Sigmoid colon (tissue), 7 donors: ENCODE measurements around the gene GPR137C. TPM values are rescaled to one million over a fixed set of nuclear protein-coding genes. Genes with fewer than 3 reads are reported as not detected.

ENCODE experiments used
- DNase-seq: peaks from one replicate; pipeline ENCODE4 v3.0.0-alpha.2; 2019
- H3K27ac ChIP-seq, 4 donors: fragments of 200-600 bp; sonication (generic); one replicate each; pipeline ENCODE4 v1.5.1; 2016 to 2019; ENCODE audit warnings: mild to moderate bottlenecking in 1 of 4
- H3K27me3 ChIP-seq, 3 donors: fragments of 200-600 bp; sonication (generic); one replicate each; pipeline ENCODE4 v1.5.1; 2019; ENCODE audit warnings: mild to moderate bottlenecking in 1 of 3
- H3K36me3 ChIP-seq, 4 donors: fragments of 200-600 bp; sonication (generic); one replicate each; pipeline ENCODE4 v1.5.1; 2016 to 2019
- H3K4me1 ChIP-seq, 4 donors: fragments of 200-600 bp; sonication (generic); one replicate each; pipeline ENCODE4 v1.5.1; 2017 to 2019
- H3K4me3 ChIP-seq, 4 donors: fragments of 200-600 bp; sonication (generic); one replicate each; pipeline ENCODE4 v1.5.1; 2017 to 2019; ENCODE audit warnings: mild to moderate bottlenecking in 2 of 4, moderate library complexity in 1 of 4
- H3K9me3 ChIP-seq, 4 donors: fragments of 200-600 bp in 3 of 4; sonication (generic) in 3 of 4; one replicate each; pipeline versions ENCODE4 v1.5.1 to v1.6.1; 2013 to 2019
- CTCF ChIP-seq, 4 experiments: fragments of 450-650 bp in 3 of 4; fragments of 200-600 bp in 1 of 4; IDR thresholded peaks; one replicate each; pipeline ENCODE4 v1.5.1; 2016 to 2019; ENCODE audit warnings: antibody characterized with exemption in 4 of 4, mild to moderate bottlenecking in 3 of 4, moderate library complexity in 2 of 4
- EP300 ChIP-seq, 4 donors: sonication (generic); formaldehyde crosslinking; IDR thresholded peaks; one replicate each; pipeline ENCODE4 v1.6.1; 2017; ENCODE audit warnings: antibody characterized with exemption in 4 of 4
- POLR2A ChIP-seq, 2 donors: fragments of 450-650 bp; IDR thresholded peaks; one replicate each; pipeline ENCODE4 v1.6.1; 2016; ENCODE audit warnings: antibody characterized with exemption in 2 of 2, mild to moderate bottlenecking in 2 of 2, moderate library complexity in 2 of 2
- POLR2AphosphoS5 ChIP-seq, 4 donors: sonication (generic); formaldehyde crosslinking; IDR thresholded peaks; one replicate each; pipeline ENCODE4 v1.6.1; 2017; ENCODE audit warnings: antibody characterized with exemption in 4 of 4
- WGBS, 2 donors: extraction: QIAGEN DNeasy Blood & Tissue Kit; methylation state at CpG; one replicate each; pipeline ENCODE4 v1.1.7; 2013; 5-methylcytosine and 5-hydroxymethylcytosine counted together
- intact Hi-C: fragments of 100-400 bp; cut with DNase I; formaldehyde crosslinking; loops from one replicate; pipeline ENCODE4 v1.15.1; 2023
- polyA plus RNA-seq, 3 donors: library from polyadenylated mRNA; stranded (reverse); fragments of 200-250 nt; gene quantifications; one replicate each; pipeline ENCODE4 v1.2.3, GENCODE V29; 2013
- total RNA-seq, 4 donors: library from RNA; depleted of rRNA; stranded (reverse); fragments of >200 nt; gene quantifications; one replicate each; pipeline ENCODE4 v1.1.0, GENCODE V29; 2016
- donor health status: healthy with polysubstance abuse.
- donor health status: Bipolar disorder and iron deficiency.
- donor health status: healthy.

The GPR137C gene
- total and polyA plus RNA-seq, 7 donors = 0.31 to 0.71 (median 0.55) TPM; not detected in 2

GRCh38 chr14:52610187-52610586, 57.6 kb downstream of the GPR137C start:
- no peak for DNase-seq
- Histone ChIP-seq H3K4me1 (no peaks in the 10 kb centered on the region), H3K36me3 (no peaks in the 10 kb centered on the region), H3K27ac (no peak overlapping the region), H3K27me3 (no peaks in the 10 kb centered on the region), H3K4me3 (no peak overlapping the region), H3K9me3 (no peaks in the 10 kb centered on the region)
- intact Hi-C loops = no loop called here
- TF ChIP-seq CTCF (IDR thresholded peaks at IDR 0.05) = no peak
- TF ChIP-seq EP300 (IDR thresholded peaks at IDR 0.05) = no peak
- TF ChIP-seq POLR2A (IDR thresholded peaks at IDR 0.05) = no peak
- TF ChIP-seq POLR2AphosphoS5 (IDR thresholded peaks at IDR 0.05) = no peak
- 93 to 97% methylated on average over 2 of the region's 2 CpGs for WGBS, 2 donors

GRCh38 chr14:52618602-52619001, 66.0 kb downstream of the GPR137C start:
- DNase-seq = no peak
- 79 to 95% methylated on average over 3 of the region's 3 CpGs for WGBS, 2 donors
- intact Hi-C loops = no loop called here

GRCh38 chr14:52619687-52620086, 67.1 kb downstream of the GPR137C start:
- WGBS, 2 donors = 90 to 91% methylated on average over 1 of the region's 1 CpG
- TF ChIP-seq CTCF (IDR thresholded peaks at IDR 0.05) = no peak
- no peaks in the 10 kb centered on the region for H3K27me3 ChIP-seq
- H3K9me3 ChIP-seq = no peaks in the 10 kb centered on the region
- H3K4me1 ChIP-seq = no peaks in the 10 kb centered on the region
- DNase-seq = no peak
- no peaks in the 10 kb centered on the region for H3K36me3 ChIP-seq
- intact Hi-C loops = no loop called here
- H3K4me3 ChIP-seq = no peak overlapping the region
- H3K27ac ChIP-seq = no peak overlapping the region

More at GRCh38 chr14:52618602-52619001, 66.0 kb downstream of the GPR137C start:
- H3K27ac ChIP-seq = no peak overlapping the region
- TF ChIP-seq EP300 (IDR thresholded peaks at IDR 0.05) = no peak
- no peak for TF ChIP-seq POLR2AphosphoS5 (IDR thresholded peaks at IDR 0.05)
- no peak for TF ChIP-seq POLR2A (IDR thresholded peaks at IDR 0.05)
- TF ChIP-seq CTCF (IDR thresholded peaks at IDR 0.05) = no peak
- no peaks in the 10 kb centered on the region for H3K4me1 ChIP-seq
- no peak overlapping the region for H3K4me3 ChIP-seq
- no peaks in the 10 kb centered on the region for H3K27me3 ChIP-seq
- no peaks in the 10 kb centered on the region for H3K36me3 ChIP-seq
- no peaks in the 10 kb centered on the region for H3K9me3 ChIP-seq

GRCh38 chr14:52640137-52640536, 87.5 kb downstream of the GPR137C start:
- TF ChIP-seq CTCF (IDR thresholded peaks at IDR 0.05) (no peak), POLR2A (IDR thresholded peaks at IDR 0.05) (no peak), EP300 (IDR thresholded peaks at IDR 0.05) (no peak), POLR2AphosphoS5 (IDR thresholded peaks at IDR 0.05) (no peak)
- Histone ChIP-seq H3K9me3 (no peaks in the 10 kb centered on the region), H3K27ac (no peak overlapping the region), H3K4me3 (no peak overlapping the region), H3K4me1 (no peaks in the 10 kb centered on the region), H3K36me3 (peaks cover 0 to 36% (median 8%) of the 10 kb centered on the region in 4 donors), H3K27me3 (no peaks in the 10 kb centered on the region)
- 94 to 95% methylated on average over 4 of the region's 4 CpGs for WGBS, 2 donors
- intact Hi-C loops = no loop called here
- DNase-seq = no peak

- no peak for DNase-seq
- Histone ChIP-seq H3K27me3 (no peaks in the 10 kb centered on the region), H3K4me1 (no peaks in the 10 kb centered on the region), H3K4me3 (no peak overlapping the region), H3K27ac (no peak overlapping the region), H3K9me3 (no peaks in the 10 kb centered on the region), H3K36me3 (peaks cover 0 to 49% (median 8%) of the 10 kb centered on the region in 4 donors)
- TF ChIP-seq EP300 (IDR thresholded peaks at IDR 0.05) (no peak), CTCF (IDR thresholded peaks at IDR 0.05) (no peak), POLR2A (IDR thresholded peaks at IDR 0.05) (no peak), POLR2AphosphoS5 (IDR thresholded peaks at IDR 0.05) (no peak)
- 98% methylated on average over 1 of the region's 1 CpG for WGBS, 2 donors
- intact Hi-C loops = no loop called here
Observed at GRCh38 chr14:52641745-52642144, 89.1 kb downstream of the GPR137C start.
